Brain microvascular endothelial cell (primary cell): ENCODE measurements around the gene FHDC1.

ENCODE experiments used
- DNase-seq: peaks from one replicate; pipeline ENCODE4 v3.0.0-alpha.2; 2020
- H3K27ac ChIP-seq: fragments of 250-450 bp; sonication (Bioruptor Pico); 2 replicates; pipeline ENCODE4 v1.5.1; 2020; ENCODE audit warnings: mild to moderate bottlenecking, moderate library complexity
- H3K27me3 ChIP-seq: fragments of 250-450 bp; sonication (Bioruptor Pico); replicated peaks from 2 replicates; pipeline ENCODE4 v1.5.1; 2020; ENCODE audit warnings: mild to moderate bottlenecking
- H3K36me3 ChIP-seq: fragments of 250-450 bp; sonication (Bioruptor Pico); replicated peaks from 2 replicates; pipeline ENCODE4 v1.5.1; 2020; ENCODE audit warnings: mild to moderate bottlenecking
- H3K4me3 ChIP-seq: 2 replicates; pipeline ENCODE4 v1.5.1; 2011; ENCODE audit warnings: low read depth, mild to moderate bottlenecking, control low read depth, low read length, moderate library complexity
- CTCF ChIP-seq: IDR thresholded peaks from 2 replicates; pipeline ENCODE4 v1.5.1; 2011; ENCODE audit warnings: low read depth, mild to moderate bottlenecking, moderate library complexity, low read length, control low read depth, inconsistent platforms; ENCODE audit errors: missing control alignments
- in situ Hi-C: cut with HindIII; loops from 2 replicates; pipeline ENCODE4 v1.10.0; 2017; ENCODE audit warnings: low sequenced_read_pairs, low pct_ligation_motif_present

Gene FHDC1

GRCh38 chr4:152926959-152927358 lies 9.2 kb upstream of the FHDC1 start:
- no peaks in the 10 kb centered on the region for H3K27me3 ChIP-seq
- no peak overlapping the region for H3K4me3 ChIP-seq
- DNase-seq: no peak
- no peak for TF ChIP-seq CTCF
- H3K27ac ChIP-seq: no peak overlapping the region
- in situ Hi-C loops: no loop called here
- no peaks in the 10 kb centered on the region for H3K36me3 ChIP-seq

- in situ Hi-C loops: no loop called here
- no peak for DNase-seq
- TF ChIP-seq CTCF: no peak
- H3K27ac ChIP-seq: no peak overlapping the region
- no peaks in the 10 kb centered on the region for H3K27me3 ChIP-seq
- no peak overlapping the region for H3K4me3 ChIP-seq
- H3K36me3 ChIP-seq: no peaks in the 10 kb centered on the region
Measured at GRCh38 chr4:152927737-152928136, 8.4 kb upstream of the FHDC1 start.

GRCh38 chr4:152928286-152928685 lies 7.8 kb upstream of the FHDC1 start:
- no peak overlapping the region for H3K4me3 ChIP-seq
- no peak for TF ChIP-seq CTCF
- H3K27ac ChIP-seq: no peak overlapping the region
- H3K27me3 ChIP-seq: no peaks in the 10 kb centered on the region
- H3K36me3 ChIP-seq: no peaks in the 10 kb centered on the region
- DNase-seq: no peak
- in situ Hi-C loops: no loop called here

- Histone ChIP-seq H3K36me3 (no peaks in the 10 kb centered on the region), H3K27me3 (no peaks in the 10 kb centered on the region), H3K4me3 (no peak overlapping the region), H3K27ac (no peak overlapping the region)
- DNase-seq: no peak
- in situ Hi-C loops: no loop called here
- TF ChIP-seq CTCF: no peak
Measured at GRCh38 chr4:152929888-152930287, 6.2 kb upstream of the FHDC1 start.

GRCh38 chr4:152935143-152935542 lies 980 bp upstream of the FHDC1 start:
- in situ Hi-C loops: no loop called here
- Histone ChIP-seq H3K36me3 (no peaks in the 10 kb centered on the region), H3K27ac (no peak overlapping the region), H3K27me3 (peaks cover 37% of the 10 kb centered on the region), H3K4me3 (no peak overlapping the region)
- no peak for DNase-seq
- no peak for TF ChIP-seq CTCF
